HG02970 (cell line): ENCODE data around the gene RIMS4.

ENCODE experiments used
- ATAC-seq: cut with Tn5 transposase; IDR thresholded peaks from one replicate; pipeline ENCODE4 v1.9.1; 2021; ENCODE audit warnings: mild to moderate bottlenecking, moderate library complexity, moderate number of reproducible peaks; ENCODE audit not compliant: unreplicated experiment, low FRiP score

RIMS4 gene

DNA sequence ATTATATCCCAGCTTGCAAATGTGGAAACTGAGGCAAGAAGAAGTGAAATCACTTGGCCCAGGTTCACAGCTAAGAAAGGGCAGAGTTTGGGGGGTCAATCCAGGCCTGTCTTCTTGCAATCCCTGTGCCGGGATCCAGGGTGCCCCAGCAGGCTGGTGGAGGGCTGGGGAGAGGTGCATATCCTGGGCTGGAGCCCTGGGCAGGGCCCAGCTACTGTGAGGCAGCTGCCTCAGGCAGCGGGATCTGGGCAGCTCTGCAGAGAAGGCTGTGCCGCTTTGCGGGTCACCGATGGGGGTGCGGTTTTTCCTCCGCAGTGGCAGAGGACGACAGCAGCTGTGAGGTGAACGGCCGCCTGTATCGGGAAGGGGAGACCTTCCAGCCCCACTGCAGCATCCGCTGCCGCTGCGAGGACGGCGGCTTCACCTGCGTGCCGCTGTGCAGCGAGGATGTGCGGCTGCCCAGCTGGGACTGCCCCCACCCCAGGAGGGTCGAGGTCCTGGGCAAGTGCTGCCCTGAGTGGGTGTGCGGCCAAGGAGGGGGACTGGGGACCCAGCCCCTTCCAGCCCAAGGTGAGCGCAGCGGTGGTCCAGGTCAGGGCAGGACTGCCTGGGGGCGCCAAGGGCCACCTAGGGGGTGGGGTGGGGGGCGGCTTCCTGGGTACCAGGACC, 85.8 kb downstream of the RIMS4 start:
- no peak for ATAC-seq

DNA sequence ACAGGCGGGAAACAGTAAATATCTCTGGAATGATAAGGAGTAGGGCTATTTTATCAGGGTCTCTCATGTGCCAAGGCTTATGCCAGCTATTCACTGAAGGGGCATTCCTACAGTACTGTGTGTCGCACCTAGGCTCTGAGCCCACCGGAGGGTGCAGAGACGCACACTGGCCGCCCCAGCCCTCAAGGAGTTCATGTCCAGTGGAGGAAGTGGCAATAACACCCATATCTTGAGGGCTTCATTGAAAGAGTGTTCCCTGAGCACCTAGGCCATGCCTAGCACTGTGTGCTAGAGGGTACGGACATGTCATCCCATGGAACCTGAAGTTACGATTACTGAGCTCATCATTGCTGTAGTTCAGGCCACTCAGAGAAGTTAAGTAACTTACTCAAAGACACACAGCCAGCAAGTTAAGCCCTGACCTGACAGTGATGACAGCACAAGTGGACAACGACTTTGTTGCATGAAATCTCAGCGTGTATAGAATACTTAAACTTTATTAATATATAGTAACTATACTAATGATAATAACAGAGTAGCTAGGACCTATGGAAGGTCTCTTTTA, 86.5 kb downstream of the RIMS4 start:
- ATAC-seq: no peak

DNA sequence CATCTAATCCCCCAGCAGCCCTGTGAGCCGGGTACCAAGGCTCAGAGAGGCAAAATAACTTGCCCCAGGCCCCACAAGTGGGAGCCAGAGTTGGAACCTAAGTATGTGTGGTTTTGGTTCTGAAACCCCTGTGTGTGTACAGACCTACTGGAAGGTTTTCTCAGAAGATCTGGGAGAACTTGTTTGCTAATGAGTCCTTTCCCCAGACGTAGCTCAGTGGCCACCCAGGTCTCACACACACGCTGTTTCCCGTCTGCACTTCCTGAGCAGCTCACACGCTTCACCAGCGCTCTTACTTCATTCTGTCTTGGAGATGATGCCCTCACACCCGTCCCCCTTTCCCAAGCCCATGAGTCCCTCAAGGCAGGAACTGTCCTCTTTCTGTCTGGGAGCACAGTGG, 87.0 kb downstream of the RIMS4 start:
- no peak for ATAC-seq

DNA sequence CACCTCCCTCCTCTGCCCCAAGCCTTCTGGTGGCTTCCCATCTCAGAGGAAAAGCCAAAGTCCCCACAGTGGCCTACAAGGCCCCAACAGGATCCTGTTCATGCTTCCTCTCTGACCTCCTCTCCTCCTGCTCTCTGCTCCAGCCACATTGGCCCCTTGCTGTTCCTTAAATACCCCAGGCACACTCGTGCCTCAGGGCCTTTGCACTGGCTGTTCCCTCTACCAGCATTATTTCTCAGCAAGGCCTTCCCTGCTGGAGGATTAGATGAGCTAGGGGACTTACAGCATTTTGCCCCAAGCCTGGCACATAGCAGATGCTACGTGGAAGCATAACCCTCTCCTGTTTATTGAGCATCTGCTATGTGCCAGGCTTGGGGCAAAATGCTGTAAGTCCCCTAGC, 87.4 kb downstream of the RIMS4 start:
- no peak for ATAC-seq

DNA sequence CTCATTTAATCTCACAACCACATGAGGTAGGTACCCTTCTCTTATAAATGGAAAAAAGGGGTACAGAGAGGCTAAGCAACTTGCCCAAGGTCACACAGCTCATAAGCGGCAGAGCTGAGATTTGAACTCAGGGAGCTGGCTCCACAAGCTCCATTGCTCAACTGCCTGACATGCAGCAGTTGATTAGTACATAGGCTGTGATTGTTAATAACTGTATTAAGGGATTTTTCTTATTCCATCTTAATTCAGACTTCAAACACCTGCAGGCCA, 88.6 kb downstream of the RIMS4 start:
- no peak for ATAC-seq

DNA sequence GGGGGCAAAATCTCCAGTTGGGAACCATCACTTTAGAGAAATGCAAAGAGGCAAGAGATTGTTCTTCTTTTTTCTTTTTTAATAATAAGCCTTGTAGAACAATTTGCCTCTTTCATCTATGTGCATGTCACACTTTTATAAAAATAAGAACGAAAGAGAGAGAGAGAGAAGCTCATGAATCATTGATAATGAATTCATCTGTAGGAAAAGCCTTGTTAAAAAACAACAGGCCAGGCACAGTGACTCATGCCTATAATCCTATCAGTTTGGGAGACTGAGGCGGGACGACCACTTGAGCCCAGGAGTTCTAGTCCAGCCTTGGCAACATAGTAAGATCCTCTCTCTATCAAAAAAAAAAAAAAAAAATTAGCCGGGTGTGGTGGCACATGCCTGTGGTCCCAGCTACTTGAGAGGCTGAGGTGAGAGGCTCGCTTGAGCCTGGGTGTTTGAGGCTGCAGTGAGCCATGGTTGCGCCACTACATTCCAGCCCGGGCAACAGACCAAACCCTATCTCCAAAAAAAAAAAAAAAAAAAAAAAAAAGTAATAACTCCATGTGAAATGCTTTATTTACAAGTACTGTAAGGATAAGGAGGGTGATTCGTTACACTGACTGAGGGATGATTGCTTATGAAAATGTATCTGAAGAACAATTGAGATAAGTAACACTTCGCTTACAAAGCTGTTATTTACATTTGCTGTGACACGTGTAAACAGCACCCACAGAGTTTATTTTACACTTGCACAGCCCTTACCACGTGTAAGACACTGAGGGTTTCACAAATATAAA, 89.2 kb downstream of the RIMS4 start:
- no peak for ATAC-seq

DNA sequence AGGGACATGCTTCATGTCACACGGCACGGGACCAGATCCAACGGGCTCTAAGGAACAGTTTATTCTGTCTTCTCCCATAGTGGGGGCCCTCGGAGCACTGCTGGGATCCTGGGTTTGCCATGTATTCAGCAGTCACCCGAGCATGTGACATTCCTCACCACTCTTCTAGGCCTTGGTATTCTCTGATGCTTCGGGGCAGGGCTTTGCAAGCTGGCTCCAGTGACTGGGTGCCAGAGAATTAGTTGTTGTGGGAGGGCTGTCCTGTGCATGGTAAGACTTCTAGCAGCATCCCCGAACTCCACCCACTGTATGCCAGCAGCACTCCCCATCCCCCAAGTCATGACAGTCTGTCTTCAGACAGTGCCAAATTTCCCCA, 89.7 kb downstream of the RIMS4 start:
- no peak for ATAC-seq

DNA sequence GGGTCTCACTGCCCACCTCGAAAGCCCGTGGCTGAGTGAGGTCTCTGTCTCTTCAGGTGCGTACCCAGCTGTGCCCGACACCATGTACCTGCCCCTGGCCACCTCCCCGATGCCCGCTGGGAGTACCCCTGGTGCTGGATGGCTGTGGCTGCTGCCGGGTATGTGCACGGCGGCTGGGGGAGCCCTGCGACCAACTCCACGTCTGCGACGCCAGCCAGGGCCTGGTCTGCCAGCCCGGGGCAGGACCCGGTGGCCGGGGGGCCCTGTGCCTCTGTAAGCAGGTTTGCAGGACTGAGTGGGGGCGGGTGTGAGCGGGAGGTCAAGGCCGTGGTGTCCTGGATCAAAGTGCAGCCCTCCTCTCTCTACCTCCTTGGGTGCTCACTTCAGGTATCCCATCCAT, 90.5 kb downstream of the RIMS4 start:
- no peak for ATAC-seq

DNA sequence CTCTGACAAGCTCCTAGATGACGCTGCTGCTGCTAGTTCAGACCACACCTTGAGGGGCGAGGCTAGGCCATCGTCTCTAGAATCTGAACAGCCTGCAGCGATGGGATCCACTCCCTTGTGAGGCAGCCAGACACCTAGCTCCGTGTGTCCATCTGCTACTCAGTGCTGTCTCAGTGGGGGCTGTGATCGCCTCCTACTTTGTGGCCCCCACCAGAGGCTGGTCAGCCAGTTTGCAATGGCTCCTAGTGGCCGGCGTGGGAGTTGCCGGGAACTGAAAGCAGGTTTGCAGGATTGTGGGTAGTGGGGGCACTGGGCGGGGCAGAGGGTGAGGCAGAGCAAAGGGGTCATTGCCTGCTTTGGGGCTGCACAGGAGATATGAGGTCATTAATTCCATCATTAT, 92.4 kb downstream of the RIMS4 start:
- ATAC-seq: no peak

DNA sequence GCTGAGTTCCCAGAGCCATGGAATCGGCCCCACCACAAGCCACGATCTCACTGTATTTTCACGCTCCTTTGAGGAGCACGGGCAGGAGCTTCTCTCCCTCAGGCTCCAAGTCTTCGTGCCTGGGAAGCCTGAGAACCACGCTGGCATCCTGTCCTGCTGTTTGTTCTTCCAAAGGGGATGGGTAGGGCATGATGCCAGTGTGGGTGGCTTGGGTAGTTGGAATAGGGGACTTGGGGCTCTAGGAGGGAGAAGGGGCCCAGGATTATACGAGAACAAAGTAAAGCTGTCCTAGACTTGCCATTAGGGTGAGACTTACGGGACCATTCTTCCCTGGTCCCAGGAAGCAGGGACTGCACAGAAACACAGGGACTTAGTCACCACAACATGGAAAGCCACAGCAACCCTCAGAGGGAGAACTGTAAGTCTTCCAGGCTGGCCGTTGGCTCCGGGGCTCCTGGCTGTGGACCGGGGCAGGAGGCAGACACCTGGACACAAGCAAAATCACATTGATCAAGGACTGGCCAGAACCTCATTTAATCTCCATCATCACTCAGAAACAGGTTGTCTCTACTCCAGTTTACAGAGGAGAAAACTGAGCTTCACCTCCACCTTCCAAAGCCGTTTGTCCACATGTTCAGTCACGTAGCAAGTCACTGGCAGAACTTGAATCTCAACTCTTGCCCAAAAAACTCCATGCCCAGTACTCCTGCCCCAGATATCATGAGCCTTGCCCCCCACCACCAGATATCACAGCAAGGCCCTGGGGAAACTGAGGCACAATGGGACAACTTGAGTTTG, 93.8 kb downstream of the RIMS4 start:
- no peak for ATAC-seq

DNA sequence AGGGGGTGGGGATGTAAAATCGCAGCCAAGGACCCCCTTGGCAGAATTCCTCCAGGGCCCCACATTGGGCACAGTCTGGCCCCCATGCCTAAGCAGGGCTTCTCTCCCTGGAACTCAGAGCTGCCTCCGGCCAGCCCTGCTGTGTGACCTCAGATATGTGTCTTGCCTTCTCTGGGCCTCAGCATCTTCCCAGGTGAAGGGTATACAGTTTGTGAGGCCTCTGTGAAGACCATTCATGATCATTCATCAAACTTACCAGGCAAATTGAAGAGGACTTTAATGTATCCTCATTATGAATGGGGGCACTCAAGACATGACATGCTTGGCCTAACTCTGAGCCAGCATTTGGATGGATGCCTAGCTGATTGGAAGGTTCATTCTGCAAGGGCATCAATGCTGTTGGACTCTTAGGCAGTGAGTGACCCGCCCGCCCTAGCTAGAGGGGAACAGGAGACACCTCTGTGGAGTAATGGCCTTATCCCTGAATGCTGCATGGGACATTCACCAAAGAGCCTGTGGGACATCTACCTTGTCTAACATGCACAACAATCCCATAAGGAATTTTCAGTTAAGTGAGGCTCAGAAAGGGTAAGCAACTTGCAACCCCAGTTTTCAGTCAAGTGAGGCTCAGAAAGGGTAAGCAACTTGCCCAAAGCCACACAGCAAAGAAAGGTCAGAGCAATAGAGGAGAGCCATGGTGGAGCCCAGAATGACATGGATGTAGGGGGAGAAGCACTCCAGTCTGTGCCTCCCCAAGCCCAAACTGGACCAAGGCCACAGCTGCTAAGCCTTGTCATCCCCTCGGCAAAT, 94.6 kb downstream of the RIMS4 start:
- ATAC-seq: no peak

DNA sequence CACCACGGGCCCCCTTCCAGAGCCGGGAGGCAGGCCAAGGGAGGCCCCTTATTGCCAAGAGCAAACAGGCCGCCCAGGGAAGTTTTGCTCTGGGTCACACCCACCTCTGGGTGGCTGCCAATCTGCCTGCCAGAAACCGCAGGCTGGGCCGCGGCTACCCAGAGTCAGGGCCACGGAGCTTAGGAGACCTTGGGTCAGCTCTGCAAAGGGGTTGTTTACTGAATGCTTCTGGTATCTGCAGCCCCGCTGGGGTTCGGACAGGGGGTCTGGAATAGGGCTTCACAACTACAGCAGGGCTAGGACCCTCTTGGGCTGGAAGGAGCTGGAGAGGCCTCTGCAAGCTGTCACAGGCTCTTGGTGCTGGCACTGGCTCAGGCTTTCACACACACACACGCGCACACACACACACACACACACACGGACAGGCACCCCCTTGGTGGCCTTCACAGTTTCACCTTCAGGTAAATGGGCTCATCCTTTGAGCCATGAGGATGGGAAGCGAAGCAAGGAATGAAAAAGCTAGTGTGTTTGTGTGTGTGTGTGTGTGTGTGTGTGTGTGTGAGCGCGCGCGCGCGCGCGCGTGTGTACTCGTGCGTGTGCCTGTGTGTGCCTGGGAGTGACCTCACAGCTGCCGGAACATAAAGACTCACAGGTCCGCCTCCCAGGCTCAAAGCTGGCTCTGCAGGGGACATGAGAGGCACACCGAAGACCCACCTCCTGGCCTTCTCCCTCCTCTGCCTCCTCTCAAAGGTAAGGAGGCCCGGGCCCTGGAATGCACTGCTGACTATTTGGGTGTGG, 95.4 kb downstream of the RIMS4 start, which contains the start of gene CCN5:
TSS of gene CCN5 (plus strand) at position 669 of the 798 bp plus-strand sequence. CDS start at position 691, 22 bp downstream.
- ATAC-seq: no peak

DNA sequence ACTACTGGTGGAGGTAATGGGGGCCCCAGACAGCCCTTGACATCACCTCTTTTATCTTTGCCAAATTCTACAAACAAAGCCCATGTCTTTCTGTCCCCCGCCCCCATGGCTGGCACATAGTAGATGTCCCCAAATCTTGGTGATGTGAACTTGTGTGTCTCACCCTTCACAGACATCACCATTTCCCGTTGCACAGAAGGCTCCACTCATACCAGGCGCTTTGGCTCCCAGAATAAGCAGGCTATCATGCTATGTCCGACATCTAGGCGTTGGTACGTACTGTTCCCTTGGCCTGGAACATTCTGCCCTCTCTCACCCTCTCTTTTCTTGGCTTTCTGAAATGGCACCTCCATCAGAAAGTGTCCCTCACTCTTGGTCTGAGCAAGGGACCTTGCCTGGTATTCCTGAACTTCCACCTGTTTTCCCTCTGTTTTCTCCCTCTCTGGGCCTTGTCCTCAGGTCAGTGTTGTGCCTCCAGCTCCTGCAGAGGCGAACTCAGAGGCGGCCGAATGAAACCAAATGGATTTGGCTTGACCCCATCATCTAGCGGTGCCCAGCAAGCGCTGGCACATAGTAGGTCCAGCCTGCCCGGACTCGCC, 96.1 kb downstream of the RIMS4 start:
- no peak for ATAC-seq

DNA sequence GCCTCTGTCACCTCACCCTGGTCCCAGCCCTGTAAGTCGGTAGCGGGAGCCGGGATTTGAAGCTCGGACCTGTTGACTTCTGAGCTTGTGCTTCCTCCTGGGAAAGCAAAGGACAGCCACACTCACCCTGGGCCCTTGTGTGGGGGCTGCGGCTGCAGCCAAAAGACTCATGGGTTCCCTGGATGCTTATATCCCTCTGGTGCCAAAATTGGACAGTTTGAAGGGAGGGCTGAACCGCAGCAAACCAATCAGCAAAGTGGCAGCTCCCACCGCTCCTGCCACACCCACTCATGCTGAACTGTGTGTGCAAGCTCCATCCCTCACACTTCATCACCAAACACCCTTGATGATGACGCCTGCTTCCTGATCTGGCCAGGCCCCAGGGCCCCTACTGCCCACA, 99.1 kb downstream of the RIMS4 start:
- no peak for ATAC-seq

DNA sequence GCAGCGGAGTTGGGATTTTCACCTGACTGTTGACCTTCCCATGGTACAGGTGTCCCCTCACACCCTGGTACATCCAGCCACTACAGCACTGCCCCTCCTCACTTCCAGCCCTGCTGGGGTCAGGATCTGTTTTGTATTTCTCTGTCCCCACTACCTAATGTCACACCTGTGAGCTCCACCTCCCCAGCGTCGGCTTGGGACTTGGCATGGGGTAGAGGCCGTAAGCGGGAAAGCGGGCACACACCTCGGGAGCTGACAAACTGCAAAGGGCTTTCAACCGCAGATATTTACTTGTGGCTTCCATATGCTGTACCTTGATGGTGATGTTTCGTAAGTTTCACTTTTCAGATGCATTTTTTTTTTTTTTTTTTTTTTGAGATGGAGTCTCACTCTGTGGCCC, 100.5 kb downstream of the RIMS4 start:
- no peak for ATAC-seq

DNA sequence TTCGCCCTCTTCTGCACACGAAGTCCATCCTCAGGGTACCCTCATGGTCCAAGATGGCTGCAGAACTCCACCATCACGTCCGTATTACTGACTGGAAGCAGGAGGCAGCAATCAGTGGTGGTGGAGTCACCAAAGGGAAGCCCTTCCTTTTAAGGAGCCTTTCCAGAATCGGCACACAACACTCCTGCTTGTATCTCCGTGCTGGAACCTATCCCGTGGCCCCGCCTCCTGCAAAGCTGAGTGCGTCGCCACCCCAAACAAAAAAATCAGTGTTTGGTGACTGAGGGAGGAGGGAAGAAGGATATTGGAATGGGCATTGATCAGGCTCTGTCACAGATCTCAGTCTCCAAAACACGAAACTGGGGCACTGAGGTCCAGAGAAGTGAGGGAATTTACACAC, 101.0 kb downstream of the RIMS4 start:
- ATAC-seq: no peak

DNA sequence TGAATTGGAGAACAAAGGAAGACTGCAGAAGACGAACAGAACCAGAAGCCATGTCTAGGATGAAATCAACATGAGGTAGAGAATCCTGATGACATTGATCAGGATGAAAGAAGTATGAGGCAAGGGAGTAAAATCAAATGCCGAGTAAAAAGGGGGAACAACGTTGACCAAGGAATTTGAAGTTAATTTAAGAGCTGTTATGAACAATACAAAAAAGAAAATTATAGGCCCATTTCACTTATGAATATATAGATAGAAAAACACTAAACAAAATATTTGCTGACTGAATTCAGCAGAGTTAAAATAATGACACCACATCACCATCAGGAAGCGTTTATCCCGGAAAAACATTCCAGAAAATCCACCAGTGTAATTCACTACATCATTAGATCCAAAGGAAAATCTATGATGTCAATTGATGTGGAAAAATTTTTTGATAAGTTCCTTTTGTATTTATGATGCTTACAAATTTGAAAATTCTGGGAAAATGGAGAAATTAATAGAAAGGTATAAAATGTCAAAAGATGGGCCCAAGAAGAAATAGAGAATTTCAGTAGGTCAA, 103.2 kb downstream of the RIMS4 start:
- no peak for ATAC-seq

DNA sequence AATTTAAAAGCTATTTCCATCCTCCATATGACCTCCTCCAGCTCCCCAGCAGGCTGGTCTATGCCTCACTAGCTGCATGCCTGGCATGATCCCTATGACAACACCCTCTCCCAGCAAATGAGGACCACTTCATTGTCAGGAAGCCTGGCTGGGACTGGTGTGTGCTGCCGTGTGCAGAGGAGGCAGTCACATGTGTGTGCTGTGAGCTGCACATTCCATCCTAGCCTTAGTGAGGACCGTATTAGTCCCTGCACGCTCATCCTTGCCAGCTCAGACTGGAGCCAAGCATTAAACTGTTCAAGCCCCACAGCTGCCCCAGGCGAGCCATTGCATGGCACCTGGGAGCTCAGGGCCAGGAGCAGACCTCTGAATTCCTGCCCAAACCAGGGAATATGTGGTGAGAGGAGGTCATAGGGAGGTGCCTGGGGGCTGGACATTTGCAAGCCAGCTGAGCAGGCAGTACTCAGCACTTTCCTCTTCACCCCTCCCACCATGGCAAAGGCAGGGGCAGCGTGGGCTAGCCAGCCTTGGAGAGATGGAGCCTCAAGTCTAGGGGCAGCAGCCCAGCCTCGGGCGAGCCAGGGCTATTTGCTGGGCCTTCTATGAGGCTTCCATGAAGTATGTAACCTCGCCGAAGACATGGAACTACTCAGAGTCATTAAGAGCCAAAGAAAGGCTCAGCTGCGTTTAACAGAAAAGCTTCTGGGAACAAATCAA, 103.9 kb downstream of the RIMS4 start:
- no peak for ATAC-seq
